COLO668 (cell line): ENCODE results near the gene PRKRA.
"Not testable (repeated sequence)": the region's sequence is repeated elsewhere in the genome, so short reads cannot be mapped to it uniquely, and the experiment has no call there.

Experiments used
- DNase-seq: peaks from one replicate; lab custom pipeline; 2025; ENCODE audit not compliant: unreplicated experiment; lab: John Stamatoyannopoulos, UW

Gene PRKRA

GRCh38 chr2:178469219-178469849, 18.4 kb upstream of the PRKRA start:
- no peak for DNase-seq

GRCh38 chr2:178457390-178457886, 6.5 kb upstream of the PRKRA start:
- no peak for DNase-seq

- no peak for DNase-seq
These were observed 5.0 kb upstream of the PRKRA start for GRCh38 chr2:178455947-178456346.

- DNase-seq = no peak
These were observed 1.9 kb upstream of the PRKRA start for GRCh38 chr2:178452870-178453269.

GRCh38 chr2:178452334-178452733, 1.4 kb upstream of the PRKRA start:
- no peak for DNase-seq

- peak; percentile 93 for DNase-seq
These were observed 526 bp downstream of the PRKRA start for GRCh38 chr2:178450524-178450773.

GRCh38 chr2:178449700-178450523, 1.1 kb downstream of the PRKRA start:
- DNase-seq = peak; percentile 49

GRCh38 chr2:178448968-178449661, 1.9 kb downstream of the PRKRA start:
- DNase-seq = no peak

- no peak for DNase-seq
These were observed 9.5 kb downstream of the PRKRA start for GRCh38 chr2:178441426-178441825.

GRCh38 chr2:178436662-178437061, 14.3 kb downstream of the PRKRA start:
- no peak for DNase-seq

GRCh38 chr2:178429336-178429735, 21.6 kb downstream of the PRKRA start:
- DNase-seq = no peak

- DNase-seq = no peak
These were observed 22.6 kb downstream of the PRKRA start for GRCh38 chr2:178428396-178428806.

- DNase-seq = no peak
These were observed 23.5 kb downstream of the PRKRA start for GRCh38 chr2:178427458-178427857.

- no peak for DNase-seq
These were observed 24.6 kb downstream of the PRKRA start for GRCh38 chr2:178426388-178426787.

GRCh38 chr2:178425255-178425827, 25.6 kb downstream of the PRKRA start:
- no peak for DNase-seq

GRCh38 chr2:178423746-178424145, 27.2 kb downstream of the PRKRA start:
- DNase-seq = not testable (repeated sequence)

- no peak for DNase-seq
These were observed 28.9 kb downstream of the PRKRA start for GRCh38 chr2:178422097-178422496.

GRCh38 chr2:178420463-178420999, 30.4 kb downstream of the PRKRA start:
- no peak for DNase-seq

- no peak for DNase-seq
These were observed 31.9 kb downstream of the PRKRA start for GRCh38 chr2:178419123-178419522.

GRCh38 chr2:178418426-178418825, 32.5 kb downstream of the PRKRA start:
- no peak for DNase-seq

GRCh38 chr2:178417916-178418315, 33.1 kb downstream of the PRKRA start:
- DNase-seq = no peak
